Endothelial cell of umbilical vein (primary cell): ENCODE measurements around the gene BRMS1. TPM values are rescaled to one million over a fixed set of nuclear protein-coding genes. Genes with fewer than 3 reads are reported as not detected.

Experiments
- BruUV-seq: library from RNA; stranded (reverse); fragments of 400-500 nt; replicated peaks from 2 replicates; lab custom pipeline; 2021; lab: Mats Ljungman, UMichigan
- CTCF ChIA-PET: fragments of 300-600, 350-600 bp; sonication (Branson Sonifier 250); formaldehyde crosslinking; loops from one replicate; lab custom pipeline; 2021; ENCODE audit warnings: antibody characterized with exemption, inconsistent platforms; lab: Charles Lee
- POLR2A ChIA-PET: fragments of 300-600, 350-600 bp; sonication (Branson Sonifier 250); formaldehyde crosslinking; loops from one replicate; lab custom pipeline; 2021; ENCODE audit warnings: antibody characterized with exemption, inconsistent platforms; lab: Charles Lee
- DNase-seq: peaks from one replicate; pipeline ENCODE4 v3.0.0-alpha.2; 2011; ENCODE audit warnings: low read depth, low spot score
- FAIRE-seq: peaks from 2 replicates; lab custom pipeline; 2011; peaks lifted over from hg19 to GRCh38; lab: Jason Lieb, UNC
- H2AFZ ChIP-seq: 2 replicates; pipeline ENCODE4 v1.6.0; 2012; ENCODE audit warnings: low read depth, low read length, control low read depth, inconsistent platforms
- H3K27ac ChIP-seq: 2 replicates; pipeline ENCODE4 v1.5.1; 2011; ENCODE audit warnings: low read depth, mild to moderate bottlenecking, control low read depth, low read length, moderate library complexity; ENCODE audit not compliant: insufficient read depth
- H3K27me3 ChIP-seq, 2 experiments: 2 replicates each; pipeline versions ENCODE4 v1.6.0 to v1.6.1; 2011; ENCODE audit warnings: low read length in 2 of 2, mixed read lengths in 1 of 2; ENCODE audit not compliant: control insufficient read depth in 2 of 2, insufficient read depth in 2 of 2
- H3K36me3 ChIP-seq, 2 experiments: 2 replicates in 1 of 2; 3 replicates in 1 of 2; pipeline ENCODE4 v1.5.1; 2011; ENCODE audit warnings: low read length in 2 of 2, mild to moderate bottlenecking in 1 of 2, moderate library complexity in 1 of 2; ENCODE audit not compliant: control insufficient read depth in 2 of 2, insufficient read depth in 2 of 2; ENCODE audit errors: extremely low read depth in 1 of 2
- H3K4me1 ChIP-seq: 3 replicates; pipeline ENCODE4 v1.5.1; 2011; ENCODE audit warnings: mild to moderate bottlenecking, low read length; ENCODE audit not compliant: control insufficient read depth, insufficient read depth; ENCODE audit errors: extremely low read depth
- H3K4me2 ChIP-seq: 2 replicates; pipeline ENCODE4 v1.6.1; 2011; ENCODE audit warnings: low read length, control low read depth, mixed read lengths; ENCODE audit not compliant: insufficient read depth
- H3K4me3 ChIP-seq, 3 experiments: fragments of 200-600 bp in 1 of 3; sonication (generic), shearing (Covaris generic) in 1 of 3; replicated peaks in 1 of 3; 2 replicates each; pipeline ENCODE4 v1.5.1; 2011 to 2016; ENCODE audit warnings: control low read depth in 3 of 3, low read length in 3 of 3, mild to moderate bottlenecking in 2 of 3, inconsistent platforms in 1 of 3, low read depth in 1 of 3, moderate library complexity in 1 of 3; ENCODE audit not compliant: insufficient read depth in 1 of 3
- H3K79me2 ChIP-seq: 2 replicates; pipeline ENCODE4 v1.6.0; 2012; ENCODE audit warnings: low read length, inconsistent platforms; ENCODE audit not compliant: control insufficient read depth, insufficient read depth
- H3K9ac ChIP-seq: replicated peaks from 2 replicates; pipeline ENCODE3; 2011; ENCODE audit warnings: low read length, control low read depth; ENCODE audit not compliant: insufficient read depth; ENCODE audit errors: extremely low read depth
- H3K9me1 ChIP-seq: replicated peaks from 3 replicates; pipeline ENCODE4 v1.6.0; 2011; ENCODE audit warnings: mild to moderate bottlenecking, low read length; ENCODE audit not compliant: control insufficient read depth, insufficient read depth; ENCODE audit errors: extremely low read depth
- H3K9me3 ChIP-seq: replicated peaks from 2 replicates; pipeline ENCODE4 v1.5.1; 2012; ENCODE audit warnings: low read length, inconsistent platforms; ENCODE audit not compliant: control insufficient read depth, insufficient read depth
- H4K20me1 ChIP-seq: replicated peaks from 2 replicates; pipeline ENCODE3; 2011; ENCODE audit warnings: mild to moderate bottlenecking, low read length; ENCODE audit not compliant: control insufficient read depth, insufficient read depth; ENCODE audit errors: extremely low read depth
- CTCF ChIP-seq, 2 donors: IDR thresholded peaks; 1 replicate in 1 of 2; 2 replicates in 1 of 2; pipeline ENCODE4 v1.5.1; 2011; ENCODE audit warnings: low read length in 2 of 2, mild to moderate bottlenecking in 2 of 2, moderate library complexity in 2 of 2, control low read depth in 1 of 2, inconsistent platforms in 1 of 2, low read depth in 1 of 2; ENCODE audit not compliant: insufficient read depth in 1 of 2; ENCODE audit errors: extremely low read depth in 1 of 2
- EZH2 ChIP-seq: IDR thresholded peaks from 2 replicates; pipeline ENCODE4 v1.6.1; 2012; ENCODE audit warnings: borderline replicate concordance, low read depth, mild to moderate bottlenecking, moderate library complexity, low read length, inconsistent platforms; ENCODE audit not compliant: severe bottlenecking
- FOS ChIP-seq: IDR thresholded peaks from 2 replicates; pipeline ENCODE4 v1.6.1; 2011; ENCODE audit warnings: mild to moderate bottlenecking, low read length, moderate library complexity, borderline replicate concordance; ENCODE audit not compliant: insufficient read depth
- GATA2 ChIP-seq: IDR thresholded peaks from 2 replicates; pipeline ENCODE4 v1.7.0; 2011; ENCODE audit warnings: low read depth, mild to moderate bottlenecking, moderate library complexity, mixed read lengths, low read length; ENCODE audit not compliant: insufficient read length, insufficient read depth
- JUN ChIP-seq: IDR thresholded peaks from 2 replicates; pipeline ENCODE4 v1.6.1; 2011; ENCODE audit warnings: borderline replicate concordance, low read depth; ENCODE audit not compliant: insufficient read length, insufficient read depth
- MAX ChIP-seq: IDR thresholded peaks from 2 replicates; pipeline ENCODE4 v1.6.1; 2011; ENCODE audit not compliant: insufficient read depth, insufficient read length
- MYC ChIP-seq: IDR thresholded peaks from one replicate; pipeline ENCODE4 v1.6.1; 2011; ENCODE audit warnings: mild to moderate bottlenecking, low read depth, low read length
- POLR2A ChIP-seq: IDR thresholded peaks from 2 replicates; pipeline ENCODE4 v1.6.1; 2012; ENCODE audit warnings: low read depth, mild to moderate bottlenecking, control low read depth, low read length
- POLR2AphosphoS5 ChIP-seq: IDR thresholded peaks from 2 replicates; pipeline ENCODE4 v1.6.1; 2012; ENCODE audit warnings: low read depth, mild to moderate bottlenecking, control low read depth, low read length, moderate library complexity; ENCODE audit not compliant: insufficient read depth
- dilution Hi-C: fragments of 300-500 bp; cut with MboI; formaldehyde crosslinking; loops from one replicate; pipeline ENCODE4 v1.15.0; 2019; ENCODE audit warnings: low sequenced_read_pairs; ENCODE audit not compliant: extremely low pct_ligation_motif_present
- intact Hi-C: fragments of 100-400 bp; cut with micrococcal nuclease; formaldehyde crosslinking; loops from one replicate; pipeline ENCODE4 v1.10.0; 2022
- polyA plus RNA-seq, 4 experiments: library from polyadenylated mRNA; depleted of rRNA in 3 of 4; stranded (reverse) in 3 of 4; unstranded in 1 of 4; fragments of >200 nt; gene quantifications; 2 replicates each; pipeline versions ENCODE4 v1.2.1 to v1.2.3, GENCODE V29; 2011 to 2012; ENCODE audit warnings: missing spikeins in 1 of 4
- total RNA-seq: library from RNA; stranded (reverse); gene quantifications from 2 replicates; pipeline ENCODE4 v1.2.3, GENCODE V29; 2021

The BRMS1 gene
- total and polyA plus RNA-seq, 2 donors (not counting 3 experiments of a cell fraction or from before 2014, with no cell fraction given) = 51.4 to 53.1 TPM

GRCh38 chr11:66291706-66292542 lies 53.0 kb downstream of the BRMS1 start, which contains the start of gene TMEM151A:
Gene TMEM151A (plus strand): TSS chr11:66291894. CDS start chr11:66292014, 120 bp downstream.
- ChIA-PET CTCF (interaction anchor here (0.6 to 1.9 kb wide), 5 partner anchors 9 to 69 kb away, joined by 3 to 10 read pairs (median 5); no protein-coding TSS in a partner anchor), POLR2A (no interaction called here)
- peaks cover 13% of the 10 kb centered on the region for H3K4me1 ChIP-seq
- H3K27me3 ChIP-seq = peaks cover 20% of the 10 kb centered on the region in 2 experiments
- dilution Hi-C loops (no loop called here), intact Hi-C loops (no loop called here)
- FAIRE-seq = no peak
- DNase-seq = no peak
- H3K36me3 ChIP-seq = no peaks in the 10 kb centered on the region
- TF ChIP-seq EZH2 (peak; percentile 91), FOS (no peak), MAX (no peak)
- peak within 1 kb of the TSS in 1 of 3 experiments; percentile 13 for H3K4me3 ChIP-seq
- H3K9me3 ChIP-seq = no peaks in the 10 kb centered on the region
- peaks cover 12% of the 10 kb centered on the region for H3K79me2 ChIP-seq
- no TSS peak for BruUV-seq
- H3K4me2 ChIP-seq = peak within 1 kb of the TSS; percentile 16
- H2AFZ ChIP-seq = no peak within 1 kb of the TSS
- no peaks in the 10 kb centered on the region for H4K20me1 ChIP-seq
- H3K9ac ChIP-seq = no peak within 1 kb of the TSS
- no peaks in the 10 kb centered on the region for H3K9me1 ChIP-seq
- H3K27ac ChIP-seq = no peak within 1 kb of the TSS

GRCh38 chr11:66291303-66291705 lies 53.6 kb downstream of the BRMS1 start:
- Histone ChIP-seq H3K9me3 (no peaks in the 10 kb centered on the region), H3K27ac (no peak overlapping the region), H3K4me2 (no peak overlapping the region), H3K9ac (no peak overlapping the region), H3K4me1 (peaks cover 13% of the 10 kb centered on the region), H4K20me1 (no peaks in the 10 kb centered on the region), H3K36me3 (no peaks in the 10 kb centered on the region), H3K79me2 (peaks cover 12% of the 10 kb centered on the region), H2AFZ (no peak overlapping the region), H3K4me3 (no peak overlapping the region), H3K27me3 (peaks cover 20% of the 10 kb centered on the region in 2 experiments), H3K9me1 (no peaks in the 10 kb centered on the region)
- ChIA-PET POLR2A (no interaction called here), CTCF (interaction anchor here (0.6 to 1.9 kb wide), 5 partner anchors 9 to 69 kb away, joined by 3 to 10 read pairs (median 5); no protein-coding TSS in a partner anchor)
- FAIRE-seq (no peak), DNase-seq (no peak)
- dilution Hi-C loops = no loop called here
- intact Hi-C loops = no loop called here
- no peak for TF ChIP-seq FOS
- no peak for TF ChIP-seq MAX
- TF ChIP-seq GATA2 = no peak
- TF ChIP-seq EZH2 = no peak
- TF ChIP-seq CTCF (IDR thresholded peaks at IDR 0.05; ENCODE audit: extremely low read depth in 1 of 2, insufficient read depth in 1 of 2, low read depth in 1 of 2, low read length in 2 of 2) = no peak
- no peak for TF ChIP-seq MYC
- TF ChIP-seq POLR2AphosphoS5 = no peak
- TF ChIP-seq POLR2A = no peak
- TF ChIP-seq JUN = no peak
- no TSS peak for BruUV-seq
